Posterior cingulate gyrus (tissue), 11 donors: Measurements from ENCODE around the gene TBC1D22A.

Source experiments
- DNase-seq, 10 donors: peaks; one replicate each; pipeline versions ENCODE4 v3.0.0 to v3.0.0-alpha.2; 2020 to 2021; ENCODE audit warnings: mixed read lengths in 3 of 10
- intact Hi-C: fragments of 100-400 bp; cut with DNase I; formaldehyde crosslinking; loops from one replicate; pipeline ENCODE4 v1.15.1; 2023

TBC1D22A gene

DNA sequence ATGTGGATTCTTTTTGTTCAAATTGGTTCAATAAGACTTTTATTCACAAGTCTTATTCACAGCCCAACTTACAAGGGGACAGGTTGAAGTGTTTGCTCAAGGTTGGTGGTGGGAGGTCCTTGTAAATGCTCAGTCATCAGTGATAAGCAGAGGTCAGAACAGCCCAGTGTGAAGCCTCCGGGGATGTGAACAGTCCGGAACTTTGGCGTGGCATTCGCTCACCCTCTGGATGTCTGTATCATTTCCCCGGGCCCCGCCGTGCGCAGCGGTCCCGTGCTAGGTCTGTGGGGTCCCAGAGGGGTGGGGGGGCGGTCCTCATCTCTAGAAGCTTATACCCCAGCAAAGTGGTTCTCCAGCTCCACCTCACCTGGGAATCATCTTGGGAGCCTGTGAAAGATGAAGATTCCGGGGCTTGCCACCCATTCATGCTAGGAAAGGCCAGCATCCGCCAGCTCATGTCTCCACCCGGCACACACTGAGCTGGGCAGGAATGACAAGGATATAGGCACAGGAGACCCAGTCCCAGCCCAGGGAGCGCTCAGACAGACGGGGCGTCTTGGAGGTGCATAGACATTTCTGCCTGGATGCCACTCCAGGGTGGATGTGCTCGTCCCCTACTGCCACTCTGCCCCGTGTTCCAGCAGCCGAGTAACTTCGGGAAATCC is 327.5 kb downstream of the TBC1D22A start:
- peak in 1 of 10 donors; percentile 57 for DNase-seq
- intact Hi-C loops: no loop called here

DNA sequence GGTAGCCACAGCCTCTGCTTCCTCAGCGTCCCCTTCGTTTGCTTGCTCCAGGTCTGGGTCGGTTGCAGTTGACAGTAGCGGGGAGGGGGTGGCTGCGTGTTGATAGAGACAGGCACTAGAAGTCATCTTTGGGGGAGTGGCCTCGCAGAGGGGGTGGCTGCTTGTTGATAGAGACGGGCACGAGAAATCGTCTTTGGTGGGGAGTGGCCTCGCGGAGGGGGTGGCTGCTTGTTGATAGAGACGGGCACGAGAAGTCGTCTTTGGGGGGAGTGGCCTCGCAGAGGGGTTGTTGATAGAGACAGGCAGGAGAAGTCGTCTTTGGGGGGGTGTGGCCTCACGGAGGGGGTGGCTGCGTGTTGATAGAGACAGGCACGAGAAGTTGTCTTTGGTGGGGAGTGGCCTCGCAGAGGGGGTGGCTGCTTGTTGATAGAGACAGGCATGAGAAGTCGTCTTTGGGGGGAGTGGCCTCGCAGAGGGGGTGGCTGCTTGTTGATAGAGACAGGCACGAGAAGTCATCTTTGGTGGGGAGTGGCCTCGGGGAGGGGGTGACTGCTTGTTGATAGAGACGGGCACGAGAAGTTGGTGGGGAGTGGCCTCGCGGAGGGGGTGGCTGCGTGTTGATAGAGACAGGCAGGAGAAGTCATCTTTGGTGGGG is 328.3 kb downstream of the TBC1D22A start:
- DNase-seq: no peak
- intact Hi-C loops: no loop called here

DNA sequence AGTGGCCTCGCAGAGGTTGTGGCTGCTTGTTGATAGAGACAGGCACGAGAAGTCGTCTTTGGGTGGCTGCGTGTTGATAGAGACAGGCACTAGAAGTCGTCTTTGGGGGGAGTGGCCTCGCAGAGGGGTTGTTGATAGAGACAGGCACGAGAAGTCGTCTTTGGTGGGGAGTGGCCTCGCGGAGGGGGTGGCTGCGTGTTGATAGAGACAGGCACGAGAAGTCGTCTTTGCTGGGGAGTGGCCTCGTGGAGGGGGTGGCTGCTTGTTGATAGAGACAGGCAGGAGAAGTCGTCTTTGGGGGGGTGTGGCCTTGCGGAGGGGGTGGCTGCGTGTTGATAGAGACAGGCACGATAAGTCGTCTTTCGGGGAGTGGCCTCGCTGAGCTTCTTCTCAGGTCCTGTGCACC is 328.8 kb downstream of the TBC1D22A start:
- peak in 1 of 10 donors; percentile 65 for DNase-seq
- intact Hi-C loops: no loop called here

DNA sequence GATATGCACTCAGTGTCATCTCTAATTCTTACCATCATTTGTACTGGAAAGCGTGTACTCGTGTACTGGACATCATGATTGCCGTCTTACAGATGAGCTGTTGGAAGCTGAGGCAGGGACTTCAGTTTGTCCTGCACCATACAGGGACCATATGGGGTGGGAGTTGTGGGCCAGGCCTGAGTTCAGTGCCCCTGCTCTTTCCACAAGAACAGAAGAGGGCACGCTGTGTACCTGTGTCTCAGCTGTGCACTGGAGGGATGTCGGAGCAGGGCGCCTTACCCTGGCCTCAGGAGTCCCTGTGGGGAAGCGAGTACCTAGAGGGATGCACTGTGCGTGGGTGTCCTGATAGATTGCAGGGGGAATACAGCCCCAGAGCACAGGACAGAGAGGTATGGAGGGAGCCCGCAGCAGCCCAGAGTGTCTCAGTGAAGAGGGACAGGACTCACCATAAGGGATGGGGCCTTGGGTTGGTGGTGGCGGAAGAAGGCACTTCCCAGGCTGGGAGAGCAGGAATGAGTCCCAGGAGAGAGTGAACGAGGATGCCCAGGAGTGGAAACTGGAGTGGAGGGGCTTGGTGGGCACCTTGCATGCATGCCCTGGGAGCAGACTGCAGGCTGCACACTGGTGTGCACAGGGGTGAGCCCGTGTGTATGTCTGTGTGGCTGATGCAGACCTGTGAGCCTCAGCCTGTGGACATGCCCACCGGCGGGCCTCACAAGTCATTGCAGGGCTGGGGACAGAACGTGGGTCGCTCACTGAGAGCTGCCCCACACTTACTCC is 329.7 kb downstream of the TBC1D22A start:
- intact Hi-C loops: no loop called here
- DNase-seq: peak in 1 of 10 donors; percentile 59

DNA sequence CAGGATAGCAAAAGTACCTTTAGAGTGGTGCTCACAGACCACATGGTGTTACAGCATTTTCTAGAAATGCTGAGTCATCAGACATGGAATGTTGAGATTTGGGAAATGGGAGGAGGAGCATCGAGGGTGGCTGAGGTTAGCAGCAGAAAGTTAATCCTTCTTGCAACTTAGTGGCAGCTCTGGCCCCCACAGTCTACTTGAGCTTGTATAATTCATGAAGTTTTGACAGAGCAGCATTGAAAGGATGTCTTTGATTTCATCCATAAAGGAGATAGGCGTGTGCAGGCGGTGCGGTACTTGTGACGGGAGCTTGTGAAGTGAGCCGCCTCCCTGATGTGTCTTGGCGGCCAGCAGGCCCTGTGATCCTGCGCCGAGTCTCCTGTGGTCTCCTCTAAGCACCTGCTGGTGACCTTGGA is 330.5 kb downstream of the TBC1D22A start:
- intact Hi-C loops: no loop called here
- DNase-seq: peak in 1 of 10 donors; percentile 40

DNA sequence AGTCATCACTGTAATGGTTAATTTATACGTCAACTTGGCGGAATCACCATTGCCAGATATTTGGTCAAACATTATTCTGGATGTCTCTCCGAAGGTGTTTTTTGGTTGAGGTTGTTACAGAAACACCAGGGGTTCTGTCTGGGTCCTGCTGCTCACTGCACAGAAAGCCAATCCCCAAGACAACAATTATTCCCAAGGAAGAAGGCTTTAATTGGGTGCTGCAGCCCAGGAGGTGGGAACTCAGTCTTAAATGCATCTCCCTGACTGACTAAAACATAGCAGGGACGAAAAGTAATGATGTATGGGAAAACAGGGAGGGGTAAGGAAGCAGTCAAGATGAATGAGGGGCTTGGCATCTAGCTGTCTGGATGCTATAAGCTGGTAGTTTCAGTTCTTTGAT is 331.3 kb downstream of the TBC1D22A start:
- intact Hi-C loops: no loop called here
- DNase-seq: no peak

DNA sequence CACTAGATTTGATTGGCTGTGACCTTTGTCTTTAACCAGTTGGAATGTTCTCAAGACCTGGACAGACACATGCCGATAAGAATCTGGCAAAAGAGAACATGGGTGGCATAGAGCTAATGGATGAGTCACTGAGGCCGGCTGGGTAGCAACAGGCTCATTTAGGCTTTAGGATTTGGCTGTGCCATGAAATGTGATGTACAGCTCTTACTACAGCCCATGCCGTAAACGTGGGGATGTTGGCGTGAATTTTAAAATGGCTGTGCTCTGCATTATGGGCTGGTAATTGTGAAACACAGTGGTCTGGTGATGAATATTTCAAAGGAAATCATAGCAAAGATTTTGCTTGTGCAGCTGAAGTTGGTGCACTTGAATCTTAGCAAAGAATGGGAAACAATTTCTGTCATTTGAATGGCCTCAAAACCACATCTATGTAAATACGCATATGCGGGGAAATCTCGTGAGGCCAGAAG is 332.4 kb downstream of the TBC1D22A start:
- peak in 1 of 10 donors; percentile 51 for DNase-seq

DNA sequence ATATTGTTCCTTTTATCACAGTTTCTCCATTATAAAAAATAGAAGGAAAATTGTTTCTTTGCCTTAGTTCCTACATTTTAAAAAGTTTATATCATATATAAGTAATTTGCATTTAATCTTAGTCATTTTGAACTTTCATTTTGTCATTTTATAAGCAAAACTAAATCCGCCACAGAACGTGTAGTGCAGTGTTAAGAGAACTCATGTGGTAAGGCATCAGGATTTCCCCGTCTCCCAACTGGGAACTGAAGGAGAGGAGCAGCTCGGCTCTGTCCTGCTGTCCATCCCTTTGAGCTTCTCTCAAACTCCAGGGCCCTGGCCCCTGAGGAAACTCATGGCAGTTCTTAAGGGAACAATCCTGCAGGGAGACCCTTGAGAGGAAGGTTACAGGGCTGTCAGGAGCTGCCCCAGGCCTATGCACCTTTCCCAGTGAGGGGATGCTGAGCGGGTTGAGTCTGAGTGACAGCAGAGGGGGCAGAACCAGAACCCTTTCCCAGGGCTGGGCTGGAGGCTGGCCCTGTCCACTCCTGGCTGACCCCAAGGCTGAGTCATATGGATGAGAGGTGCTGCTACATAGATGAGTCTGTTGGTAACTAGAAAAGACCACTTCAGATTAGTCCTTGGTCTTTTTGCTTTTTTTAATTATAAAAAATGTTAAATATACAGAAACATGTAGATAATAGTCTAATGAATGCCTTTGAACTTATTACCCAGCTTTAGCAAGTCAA is 333.1 kb downstream of the TBC1D22A start:
- peak in 1 of 10 donors; percentile 47 for DNase-seq
- intact Hi-C loops: no loop called here

More for the DNA sequence above, 332.4 kb downstream of the TBC1D22A start:
- intact Hi-C loops: no loop called here

DNA sequence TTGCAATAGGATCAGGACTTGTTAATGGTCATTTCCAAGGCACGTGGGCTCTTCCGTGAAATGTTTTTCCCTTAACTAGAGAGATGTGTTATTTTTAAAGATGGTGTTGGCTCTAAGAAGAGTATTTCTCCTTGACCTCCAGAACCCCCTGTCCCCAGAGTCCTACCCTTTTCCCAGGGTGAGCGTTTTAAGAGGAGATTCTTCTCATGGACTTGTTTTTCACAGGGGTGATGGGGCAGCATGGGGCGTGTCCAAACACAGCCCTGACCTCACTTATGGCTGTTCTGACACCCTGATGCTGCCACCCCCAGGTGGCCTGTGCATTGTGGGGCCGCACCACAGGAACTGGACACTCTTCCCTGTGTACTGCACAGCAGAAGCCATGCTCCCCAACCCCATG is 335.7 kb downstream of the TBC1D22A start:
- intact Hi-C loops: no loop called here
- no peak for DNase-seq

DNA sequence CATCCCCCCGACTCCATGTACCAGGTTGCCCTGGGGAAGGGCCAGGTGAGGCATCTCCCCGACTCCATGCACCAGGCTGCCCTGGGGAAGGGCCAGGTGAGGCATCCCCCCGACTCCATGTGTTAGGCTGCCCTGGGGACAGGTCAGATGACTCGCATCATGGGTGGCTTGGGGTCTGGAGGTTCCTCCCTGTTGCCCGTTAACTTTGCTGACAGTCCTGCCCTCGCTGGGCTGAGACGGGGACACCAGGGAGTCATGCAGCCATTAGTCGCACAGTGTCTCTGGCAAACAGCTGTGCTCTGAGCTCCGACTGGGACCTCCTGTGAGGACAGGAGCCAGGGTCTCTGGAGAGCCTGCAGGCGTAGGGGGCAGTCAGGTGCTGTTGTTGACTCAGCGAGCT is 336.1 kb downstream of the TBC1D22A start:
- DNase-seq: peak in 1 of 10 donors; percentile 69
- intact Hi-C loops: no loop called here

DNA sequence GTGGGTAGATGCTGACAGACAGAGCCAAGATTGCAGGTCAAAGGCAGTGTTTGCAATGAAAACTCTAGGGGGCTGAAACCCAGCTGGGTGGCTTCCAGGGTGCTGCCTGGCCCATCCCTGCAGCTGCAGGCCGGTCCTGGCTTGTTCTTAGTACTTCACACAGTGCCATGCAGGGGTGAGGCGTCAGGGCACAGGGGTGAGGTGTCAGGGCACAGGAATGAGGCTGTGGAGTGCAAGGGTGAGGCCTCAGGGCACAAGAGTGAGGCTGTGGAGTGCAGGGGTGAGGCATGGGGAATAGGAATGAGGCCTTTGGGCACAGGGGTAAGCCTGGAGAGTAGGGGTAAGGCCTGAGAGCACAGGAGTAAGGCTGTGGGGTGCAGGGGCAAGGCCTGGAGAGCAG is 337.6 kb downstream of the TBC1D22A start:
- peak in 1 of 10 donors; percentile 35 for DNase-seq
- intact Hi-C loops: no loop called here

DNA sequence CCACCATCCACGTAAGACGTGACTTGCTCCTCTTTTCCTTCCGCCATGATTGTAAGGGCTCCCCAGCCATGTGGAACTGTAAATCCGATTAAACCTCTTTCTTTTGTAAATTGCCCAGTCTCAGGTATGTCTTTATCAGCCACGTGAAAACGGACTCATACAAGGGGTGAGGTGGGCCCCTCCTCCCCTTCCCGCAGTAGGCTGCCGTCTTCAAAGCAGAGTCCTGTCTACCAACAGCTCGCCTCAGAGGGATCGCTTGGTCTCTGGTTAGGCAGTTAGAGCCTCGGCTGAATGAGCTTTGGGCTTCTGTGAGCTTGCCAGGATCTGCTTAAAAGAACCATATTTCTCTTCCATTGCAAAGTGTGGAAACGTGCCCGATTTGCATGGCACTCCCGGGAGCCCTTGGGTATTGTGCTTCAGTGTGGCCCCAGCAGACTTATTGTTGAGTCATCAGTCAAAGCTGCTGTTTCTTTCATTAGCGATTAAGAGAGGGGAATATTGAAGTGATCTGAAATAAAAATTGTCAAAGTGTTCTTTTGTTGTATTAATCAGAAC is 338.3 kb downstream of the TBC1D22A start:
- intact Hi-C loops: no loop called here
- DNase-seq: peak in 1 of 10 donors; percentile 55

DNA sequence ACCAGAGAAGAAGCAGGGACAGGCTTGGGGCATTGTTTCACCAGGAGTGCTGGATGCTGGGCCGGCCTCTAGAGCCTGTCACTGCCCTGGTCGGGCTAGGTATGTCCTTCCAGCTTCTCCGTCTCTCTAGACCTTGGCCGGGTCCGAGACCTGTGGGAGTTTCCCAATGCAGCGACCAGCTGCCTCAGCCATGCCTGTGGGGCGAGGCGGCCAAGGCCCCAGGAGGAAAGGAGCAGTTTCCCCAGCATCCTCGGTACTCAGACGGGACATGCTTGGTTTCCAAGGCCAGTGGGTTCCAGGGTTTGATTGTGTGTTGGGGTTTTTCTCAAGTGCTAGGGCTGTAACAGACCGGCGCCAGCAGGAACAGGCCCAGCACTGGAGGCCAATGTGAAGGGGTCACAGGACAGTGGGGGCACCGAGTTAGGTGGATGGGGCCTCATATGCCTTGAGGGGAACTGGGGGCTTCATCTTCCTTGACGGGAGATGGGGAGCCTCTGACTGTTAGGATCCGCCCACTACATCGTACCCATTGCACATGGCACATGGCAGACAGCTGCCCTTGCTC is 339.0 kb downstream of the TBC1D22A start:
- peak in 1 of 10 donors; percentile 65 for DNase-seq
- intact Hi-C loops: no loop called here

DNA sequence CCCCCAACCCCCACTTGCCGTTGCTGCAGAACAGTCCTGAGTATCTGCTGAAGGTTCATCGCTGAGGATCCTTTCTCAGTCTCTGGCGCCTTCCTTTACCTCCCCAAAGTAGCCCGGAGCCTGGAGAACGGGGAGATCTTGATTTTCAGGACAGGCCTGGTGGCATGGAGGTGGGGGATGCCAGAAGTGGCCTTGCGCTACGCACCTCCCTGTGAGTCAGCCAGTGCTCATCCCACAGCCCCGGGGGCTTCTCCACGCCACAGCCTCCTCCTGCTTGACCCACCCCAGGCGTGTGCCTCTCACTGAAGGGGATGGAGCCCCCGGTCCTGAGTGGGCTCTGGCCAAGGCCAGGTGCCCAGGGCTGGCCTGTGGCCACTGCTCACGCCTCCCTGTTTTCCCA is 339.6 kb downstream of the TBC1D22A start:
- DNase-seq: peak in 1 of 10 donors; percentile 74
- intact Hi-C loops: no loop called here

DNA sequence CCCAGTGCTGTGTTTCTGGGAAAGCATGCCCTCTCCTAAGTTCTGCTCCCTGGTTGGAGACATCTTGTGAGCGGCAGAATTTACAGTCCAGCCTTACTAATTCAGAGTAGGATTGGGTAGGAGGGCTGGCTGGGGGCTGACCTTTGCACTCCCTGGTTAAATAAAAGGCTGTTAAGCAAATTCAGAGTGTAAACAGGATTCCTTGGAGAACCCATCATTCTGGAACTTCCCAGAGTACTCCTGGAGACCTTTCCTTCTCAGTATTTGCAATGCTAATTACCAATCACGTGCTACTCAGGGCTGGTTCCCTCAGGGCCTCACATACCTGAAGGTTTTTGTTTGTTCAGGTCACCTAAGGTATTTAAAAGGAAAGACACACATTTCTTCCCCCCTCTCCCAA is 340.2 kb downstream of the TBC1D22A start:
- no peak for DNase-seq
- intact Hi-C loops: no loop called here

DNA sequence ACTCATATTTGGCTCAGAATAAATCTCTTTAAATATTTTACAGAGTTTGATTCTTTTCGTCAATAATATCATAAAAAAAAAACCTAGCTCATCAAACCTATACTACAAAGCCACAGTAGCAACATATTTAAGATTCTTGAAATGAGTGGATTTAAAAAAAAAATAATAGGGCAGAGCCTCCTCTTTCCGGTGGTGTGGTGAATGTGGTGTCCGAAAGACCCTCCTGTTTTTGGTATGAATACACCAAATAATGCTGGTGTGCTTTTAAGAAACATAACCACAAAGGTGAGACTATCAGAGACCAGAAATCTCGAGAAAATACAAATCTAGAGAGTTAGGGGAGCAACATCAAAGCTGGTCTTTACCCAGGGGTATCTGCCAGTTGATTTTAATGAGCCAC is 342.6 kb downstream of the TBC1D22A start:
- intact Hi-C loops: no loop called here
- no peak for DNase-seq

DNA sequence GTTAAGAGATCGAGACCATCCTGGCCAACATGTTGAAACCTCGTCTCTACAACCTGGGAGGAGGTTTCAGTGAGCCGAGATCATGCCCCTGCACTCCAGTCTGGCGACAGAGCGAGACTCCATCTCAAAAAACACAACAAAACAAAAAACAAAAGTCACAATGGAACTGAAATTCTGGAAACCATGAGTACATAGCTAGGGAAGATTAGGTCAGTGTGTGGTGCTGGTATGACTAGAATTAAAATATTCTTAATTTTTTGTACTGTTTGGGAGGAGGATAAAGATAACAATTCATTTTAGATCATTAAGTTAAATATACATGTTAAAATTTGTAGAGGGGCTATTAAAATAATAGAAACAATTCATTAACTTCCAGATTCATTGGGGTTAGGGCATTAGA is 344.4 kb downstream of the TBC1D22A start:
- intact Hi-C loops: no loop called here
- DNase-seq: no peak

DNA sequence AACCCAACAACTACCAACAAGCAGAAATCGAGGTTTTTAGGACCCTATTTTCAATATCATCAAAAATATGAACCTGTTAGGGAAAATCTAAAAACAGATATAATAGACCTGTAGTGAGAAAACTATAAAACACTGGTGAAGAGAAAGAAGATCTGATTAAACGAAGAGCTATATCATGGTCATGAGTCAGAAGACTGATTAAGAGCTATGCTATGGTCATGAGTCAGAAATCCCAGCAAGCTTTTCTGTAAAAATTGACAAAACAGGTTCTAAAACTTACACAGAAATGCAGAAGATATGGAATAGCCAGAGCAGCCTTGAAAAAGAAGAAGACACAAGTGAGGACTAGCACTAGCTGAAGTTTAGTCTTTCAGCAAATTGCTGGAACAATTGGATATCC is 345.0 kb downstream of the TBC1D22A start:
- intact Hi-C loops: no loop called here
- DNase-seq: no peak

DNA sequence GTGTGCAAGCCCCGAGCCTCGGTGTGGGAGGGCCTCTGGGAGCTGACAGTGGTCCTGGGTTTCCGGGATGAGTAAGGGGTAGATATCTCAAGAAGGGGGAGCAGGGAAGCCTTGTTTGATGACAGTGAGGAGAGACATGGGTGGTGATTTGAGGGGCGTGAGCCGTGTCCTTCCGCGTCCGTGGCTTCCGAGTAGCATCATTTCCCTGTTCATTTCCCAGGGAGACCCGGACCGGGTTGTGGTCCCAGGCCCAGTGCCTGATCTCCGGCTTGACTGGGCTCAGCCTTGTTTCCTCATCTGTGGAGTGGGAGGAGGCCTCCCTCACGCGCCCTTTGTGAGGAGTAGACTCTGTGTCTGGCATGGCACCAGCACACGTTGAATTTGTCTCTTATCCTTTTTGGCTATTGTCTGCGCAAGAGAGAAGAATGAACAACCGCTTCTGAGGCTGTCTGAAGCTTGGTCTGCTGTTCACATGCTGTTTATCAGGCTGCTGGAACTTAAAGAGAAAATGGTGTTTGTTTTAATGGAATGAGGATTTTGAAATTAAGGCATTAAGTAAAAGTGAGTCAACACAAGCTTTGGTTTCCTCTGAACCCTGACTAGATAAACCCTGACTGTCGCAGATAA is 348.5 kb downstream of the TBC1D22A start:
- DNase-seq: peak in 2 of 10 donors; percentile 13 to 70
- intact Hi-C loops: no loop called here
